Activated CD8-positive, alpha-beta memory T cell treated with anti-CD3 and anti-CD28 coated beads, Interleukin-2, amount 50 U/mL, for 24 hours (primary cell): Measurements from ENCODE around the gene SPIRE1.

Experiments
- DNase-seq: peaks from one replicate; pipeline ENCODE4 v3.0.0-alpha.2; 2020; ENCODE audit errors: extremely low read depth

Gene SPIRE1

DNA sequence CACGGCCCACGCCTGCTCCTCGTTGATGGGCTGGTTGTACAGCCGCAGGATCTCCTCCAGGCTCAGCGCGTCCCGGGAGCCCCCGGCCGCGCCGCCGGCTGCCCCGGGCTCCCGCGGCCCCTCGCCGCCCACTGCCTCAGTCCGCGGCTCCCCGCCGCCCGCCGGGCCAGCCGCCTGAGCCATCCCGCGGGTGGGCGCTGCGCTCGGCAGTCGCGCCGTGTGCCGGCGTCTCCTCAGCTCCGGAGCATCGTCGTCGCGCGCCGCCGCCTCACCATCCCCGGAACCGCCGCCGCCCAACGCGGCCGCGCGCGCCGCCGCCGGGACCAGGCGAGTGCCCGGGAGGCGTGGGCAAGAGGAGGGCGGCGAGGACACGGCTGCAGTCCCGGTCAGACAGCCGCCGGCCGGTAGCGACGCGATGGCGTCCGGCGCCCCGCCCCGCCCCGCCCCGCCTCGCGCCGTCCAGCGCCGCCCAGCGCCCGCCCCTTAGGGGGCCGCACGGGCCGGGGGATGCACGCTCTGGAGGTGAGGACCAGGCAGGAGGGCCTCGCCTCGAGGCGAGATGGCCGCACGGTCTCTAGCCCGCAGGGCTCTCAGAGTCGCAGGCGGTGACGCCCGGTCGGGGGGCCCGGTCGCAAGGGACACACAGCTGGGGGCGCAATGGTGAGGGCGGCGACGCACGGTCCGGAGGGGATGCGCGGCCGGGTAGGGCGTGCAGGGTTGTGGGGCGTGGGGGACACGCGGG lies at the start of gene SPIRE1:
TSS of gene SPIRE1 (minus strand) at position 424 of the 742 bp plus-strand sequence. CDS start at position 183, 241 bp downstream.
- peak; percentile 1 for DNase-seq

DNA sequence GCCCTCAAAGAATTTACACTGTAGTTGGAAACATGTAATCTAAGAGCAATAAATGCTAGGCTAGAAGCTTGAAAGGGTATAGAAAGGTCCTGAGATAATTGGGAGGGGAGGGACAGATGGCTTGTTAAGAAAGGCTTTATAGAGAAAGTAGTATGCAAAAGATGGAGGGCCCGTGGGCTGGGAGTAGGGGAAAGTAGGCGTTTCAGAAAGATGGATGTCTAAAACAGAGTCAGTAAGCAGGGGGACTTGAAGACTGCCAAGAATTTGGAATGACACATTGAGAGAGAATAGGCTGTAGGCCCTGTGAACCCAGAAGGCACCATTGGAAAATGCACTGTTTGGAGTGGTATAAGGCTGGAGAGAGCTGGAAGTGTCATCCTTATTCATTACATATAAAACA lies 45.8 kb upstream of the SPIRE1 start:
- DNase-seq = no peak

DNA sequence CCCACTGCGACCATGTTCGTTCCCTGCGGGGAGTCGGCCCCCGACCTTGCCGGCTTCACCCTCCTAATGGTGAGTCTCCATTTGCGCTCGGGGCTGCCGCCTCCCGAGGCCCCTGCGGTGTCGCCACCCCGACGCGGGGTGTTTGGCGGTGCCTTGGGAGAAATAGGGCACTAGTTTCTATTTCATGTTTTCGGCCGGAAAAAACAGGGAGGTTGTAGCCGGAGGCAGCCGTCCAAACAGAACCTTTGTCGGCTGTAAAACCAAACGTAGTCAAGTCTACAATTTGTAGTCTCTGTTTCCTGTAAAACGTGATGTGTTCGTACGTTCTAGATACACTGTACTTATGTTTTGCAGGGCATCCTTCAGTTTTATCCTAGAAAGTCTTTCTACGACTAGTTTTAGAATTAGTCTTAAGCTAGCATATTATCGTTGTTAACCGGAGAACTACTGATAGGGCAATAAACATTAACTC lies 45.2 kb upstream of the SPIRE1 start:
- no peak for DNase-seq

DNA sequence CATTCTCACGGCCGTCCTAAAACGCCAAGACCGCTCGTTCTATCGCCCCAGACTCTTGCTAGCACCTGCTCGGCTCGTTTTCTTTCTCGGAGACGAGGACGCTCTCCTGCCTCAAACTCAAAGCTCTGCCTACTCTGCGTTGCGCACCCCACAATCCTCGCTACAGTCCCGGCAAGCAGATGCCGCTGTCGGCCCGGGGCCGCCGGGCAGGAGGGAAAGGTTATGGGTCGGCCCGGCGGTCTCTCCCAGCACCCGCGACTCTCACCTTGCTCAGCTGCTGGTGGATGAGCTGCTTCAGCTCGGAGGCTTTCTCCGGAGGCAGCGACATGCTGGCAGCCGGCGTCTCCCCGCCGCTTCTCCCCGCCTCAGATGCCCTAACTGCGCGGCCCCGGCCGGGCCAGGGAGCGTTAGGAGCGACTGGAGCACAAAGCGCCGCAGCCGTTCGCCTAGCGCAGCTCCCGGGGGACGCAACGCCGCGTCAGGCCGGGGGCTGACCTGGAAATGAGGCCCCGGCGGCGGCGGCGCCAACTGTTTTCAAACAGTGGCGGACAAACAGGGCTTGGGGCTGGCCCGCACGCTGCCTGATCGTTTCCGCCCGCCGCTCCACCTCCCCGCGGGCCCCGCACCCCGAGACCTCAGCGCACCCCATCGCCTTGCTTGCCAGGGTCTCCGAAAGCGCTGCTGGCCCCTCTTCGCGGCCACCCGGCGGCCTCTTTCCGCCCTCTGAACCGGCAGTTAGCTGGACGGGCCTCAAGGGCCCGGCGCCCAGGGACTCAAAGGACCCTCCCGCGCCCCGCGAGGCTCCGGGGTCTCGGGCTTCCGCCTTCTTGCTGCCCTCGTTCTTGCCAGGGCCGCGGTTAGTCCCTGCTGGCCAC lies 44.6 kb upstream of the SPIRE1 start, which contains the start of the genes CEP76 and PSMG2:
TSS of gene CEP76 (minus strand) at position 503 of the 875 bp plus-strand sequence. CDS start at position 328, 175 bp downstream.
TSS of gene PSMG2 (plus strand) at position 822 of the 875 bp plus-strand sequence. CDS start 66 bp downstream, outside the sequence.
- DNase-seq = peak; percentile 63

DNA sequence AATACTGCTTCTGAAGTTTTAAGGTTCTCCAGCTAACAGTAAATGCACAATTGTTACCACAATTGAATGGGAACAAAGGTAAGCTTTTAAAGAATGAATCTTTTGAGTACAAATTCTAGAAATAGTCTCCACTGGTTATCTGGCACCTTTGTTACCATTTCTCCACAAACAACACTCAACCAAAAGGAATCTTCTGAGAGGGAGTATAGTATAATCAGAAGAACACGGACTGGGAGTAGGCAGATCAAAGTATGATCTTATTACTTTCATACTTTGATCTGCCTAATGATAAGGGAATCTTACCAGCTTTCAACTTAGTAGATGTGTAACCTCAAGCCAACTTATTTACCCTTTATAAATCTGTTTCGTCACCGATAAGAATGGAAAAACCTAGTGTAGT lies 43.3 kb upstream of the SPIRE1 start:
- no peak for DNase-seq

DNA sequence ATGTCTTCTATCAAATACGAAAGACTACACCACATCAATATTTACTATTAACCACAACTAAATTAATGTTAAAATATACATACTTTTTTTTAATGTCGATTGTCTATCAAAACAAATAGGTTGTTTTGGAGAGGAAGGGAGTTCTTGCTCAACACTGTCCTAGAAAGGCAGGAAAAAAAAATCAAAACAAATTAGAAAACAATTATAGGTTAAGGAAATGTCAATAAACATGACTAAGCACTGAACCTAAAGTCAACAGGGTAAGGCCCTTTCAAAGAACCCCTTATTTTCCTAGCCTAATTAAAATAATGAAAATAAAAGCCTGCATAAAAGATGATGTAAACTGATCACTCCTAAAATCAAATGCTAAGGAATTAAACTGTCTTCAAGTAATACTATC lies 41.8 kb upstream of the SPIRE1 start:
- DNase-seq = no peak

DNA sequence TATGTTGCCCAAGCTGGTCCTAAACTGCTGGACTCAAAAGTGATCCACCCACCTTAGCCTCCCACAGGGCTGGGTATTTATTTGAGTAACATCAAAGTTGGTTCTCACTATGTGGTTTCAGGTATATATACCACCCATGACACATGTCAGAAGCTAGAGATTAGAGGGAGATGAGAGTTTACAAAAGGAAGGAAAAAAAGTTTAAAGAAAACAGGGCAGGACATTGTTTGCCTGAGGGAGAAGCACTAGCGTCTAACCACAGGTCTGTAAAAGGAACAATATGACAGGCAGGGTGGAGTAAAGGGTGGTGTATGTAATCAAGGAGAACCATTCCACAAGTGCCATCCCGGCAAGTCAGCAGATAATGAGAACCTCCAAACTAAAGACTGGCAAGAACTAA lies 36.1 kb upstream of the SPIRE1 start:
- DNase-seq = no peak

DNA sequence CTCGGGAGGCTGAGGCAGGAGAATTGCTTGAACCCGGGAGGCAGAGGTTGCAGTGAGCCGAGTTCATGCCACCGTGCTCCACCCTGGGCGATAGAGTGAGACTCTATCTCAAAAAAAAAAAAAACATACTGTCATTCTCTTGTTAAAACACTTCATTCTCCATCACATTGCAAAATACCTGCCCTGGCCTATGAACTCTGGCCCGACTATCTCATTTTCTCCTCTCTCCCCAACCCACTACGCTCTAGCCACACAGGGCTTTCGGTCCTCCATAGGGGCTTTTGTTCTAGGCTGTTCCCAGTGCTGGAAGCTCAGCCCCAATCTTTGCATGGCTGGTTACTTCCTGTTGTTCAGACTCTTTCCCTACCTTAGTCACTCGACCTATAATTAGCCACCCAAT lies 34.3 kb upstream of the SPIRE1 start:
- DNase-seq = no peak

DNA sequence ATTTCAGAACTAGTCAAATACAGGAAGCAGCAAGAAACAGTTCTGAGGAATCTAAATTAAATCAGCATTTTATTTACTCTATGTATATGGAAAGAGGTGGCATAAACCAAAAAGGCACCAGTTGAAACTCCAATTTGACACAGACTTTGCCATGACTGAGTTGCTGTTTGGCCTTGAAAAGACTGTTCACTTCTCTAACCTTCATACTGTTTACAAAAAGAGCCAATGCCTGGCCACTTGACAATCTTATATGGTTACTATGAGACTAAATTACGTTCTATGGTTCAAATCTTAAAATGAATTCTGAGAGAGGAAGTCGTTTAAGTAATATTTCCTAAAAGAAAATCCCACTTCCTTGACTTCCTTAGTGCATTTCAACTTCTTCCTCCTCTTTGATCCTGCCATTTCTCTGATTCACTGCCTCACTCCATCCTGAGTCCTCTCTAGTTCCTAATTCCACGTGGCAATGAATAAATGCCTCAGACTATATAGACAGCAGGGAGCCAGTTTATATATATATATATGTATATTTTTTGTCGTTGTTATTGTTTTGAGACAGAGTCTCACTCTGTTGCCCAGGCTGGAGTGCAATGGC lies 31.4 kb upstream of the SPIRE1 start:
- no peak for DNase-seq

DNA sequence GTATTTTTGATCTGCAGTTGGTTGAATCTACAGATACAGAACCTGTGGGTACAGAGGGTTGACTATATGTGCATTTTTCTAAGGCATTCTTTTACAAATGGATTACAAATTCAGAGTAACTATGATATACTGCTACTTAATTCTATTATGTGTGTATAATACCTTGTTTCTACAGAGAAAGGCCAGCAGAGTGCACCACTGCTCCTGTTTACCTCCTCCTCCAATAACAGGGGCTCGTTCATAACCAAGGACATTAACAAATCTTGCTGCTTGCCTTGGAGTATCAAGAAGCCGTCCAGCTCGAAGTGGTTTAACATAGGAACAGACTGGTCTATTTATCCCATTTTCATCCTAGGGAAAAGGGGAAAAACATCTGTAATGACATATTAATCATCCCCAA lies 28.2 kb upstream of the SPIRE1 start:
- DNase-seq = no peak

DNA sequence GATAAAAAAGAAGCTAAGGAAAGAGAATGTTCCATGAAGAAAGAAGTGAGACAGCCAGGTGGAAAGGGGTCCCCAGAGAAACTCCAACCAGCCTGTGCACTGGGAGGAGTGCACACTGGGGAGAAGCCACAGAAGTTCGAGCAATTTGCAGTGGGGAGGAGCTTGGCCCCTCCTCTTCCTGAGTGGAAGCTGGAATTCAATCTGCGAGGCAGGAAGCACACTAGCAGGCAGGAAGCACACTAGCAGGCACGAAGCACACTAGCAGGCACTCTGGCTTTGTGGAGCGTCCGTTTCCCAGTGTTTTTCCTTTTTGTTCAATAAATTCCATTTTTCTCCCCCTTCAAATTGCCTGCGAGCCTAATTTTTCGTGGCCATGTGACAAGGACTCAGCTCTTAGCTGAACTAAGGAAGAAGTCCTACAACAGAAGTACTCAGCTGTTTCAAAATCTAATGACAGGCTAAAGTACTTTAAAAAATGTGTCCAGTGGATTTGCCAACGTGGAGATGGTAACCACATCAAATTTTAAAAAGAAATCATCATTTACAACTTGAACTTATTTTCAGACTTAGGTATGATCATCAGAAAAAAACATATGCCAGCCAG lies 21.4 kb upstream of the SPIRE1 start:
- DNase-seq = no peak

DNA sequence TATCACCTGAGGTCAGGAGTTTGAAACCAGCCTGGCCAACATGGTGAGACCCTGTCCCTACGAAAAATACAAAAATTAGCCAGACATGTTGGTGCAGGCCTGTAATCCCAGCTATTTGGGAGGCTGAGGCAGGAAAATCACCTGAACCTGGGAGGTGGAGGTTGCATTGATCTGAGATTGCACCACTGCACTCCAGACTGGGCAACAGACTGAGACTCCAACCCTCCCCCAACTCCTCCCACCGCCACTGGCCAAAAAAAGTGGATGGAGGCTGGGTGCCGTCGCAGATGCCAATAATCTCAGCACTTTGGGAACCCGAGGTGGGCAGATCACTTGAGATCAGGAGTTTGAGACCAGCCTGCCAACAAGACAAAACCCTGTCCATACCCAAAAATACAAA lies 10.1 kb upstream of the SPIRE1 start:
- no peak for DNase-seq

DNA sequence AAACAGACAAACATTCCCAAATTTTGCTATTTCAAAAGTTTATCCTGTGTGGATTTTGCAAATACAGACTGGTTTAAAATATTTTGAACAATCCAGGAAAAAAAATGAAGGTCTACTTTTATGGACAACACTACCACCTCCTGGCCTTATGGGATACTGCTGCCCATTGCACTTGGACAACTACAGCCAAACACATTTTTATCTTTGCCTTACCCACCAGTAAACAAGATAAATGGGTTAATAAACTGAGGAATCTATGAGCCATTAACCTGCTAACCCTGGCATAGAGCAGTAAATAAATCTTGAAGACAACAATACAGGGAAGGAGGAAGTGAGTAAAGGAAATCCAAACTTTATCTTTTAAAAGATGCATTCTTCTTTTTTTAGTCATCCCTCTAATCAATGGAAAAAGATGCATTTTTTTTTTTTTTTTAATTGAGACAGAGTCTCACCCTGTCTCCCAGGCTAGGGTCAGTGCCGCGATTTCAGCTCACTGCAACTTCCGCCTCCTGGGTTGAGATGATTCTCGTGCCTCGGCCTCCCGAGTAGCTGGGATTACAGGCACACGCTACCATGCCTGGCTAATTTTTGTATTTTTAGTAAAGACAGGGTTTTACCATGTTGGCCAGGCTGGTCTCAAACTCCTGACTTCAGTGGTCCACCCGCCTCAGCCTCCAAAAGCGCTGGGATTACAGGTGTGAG lies 2.1 kb upstream of the SPIRE1 start:
- DNase-seq = no peak

DNA sequence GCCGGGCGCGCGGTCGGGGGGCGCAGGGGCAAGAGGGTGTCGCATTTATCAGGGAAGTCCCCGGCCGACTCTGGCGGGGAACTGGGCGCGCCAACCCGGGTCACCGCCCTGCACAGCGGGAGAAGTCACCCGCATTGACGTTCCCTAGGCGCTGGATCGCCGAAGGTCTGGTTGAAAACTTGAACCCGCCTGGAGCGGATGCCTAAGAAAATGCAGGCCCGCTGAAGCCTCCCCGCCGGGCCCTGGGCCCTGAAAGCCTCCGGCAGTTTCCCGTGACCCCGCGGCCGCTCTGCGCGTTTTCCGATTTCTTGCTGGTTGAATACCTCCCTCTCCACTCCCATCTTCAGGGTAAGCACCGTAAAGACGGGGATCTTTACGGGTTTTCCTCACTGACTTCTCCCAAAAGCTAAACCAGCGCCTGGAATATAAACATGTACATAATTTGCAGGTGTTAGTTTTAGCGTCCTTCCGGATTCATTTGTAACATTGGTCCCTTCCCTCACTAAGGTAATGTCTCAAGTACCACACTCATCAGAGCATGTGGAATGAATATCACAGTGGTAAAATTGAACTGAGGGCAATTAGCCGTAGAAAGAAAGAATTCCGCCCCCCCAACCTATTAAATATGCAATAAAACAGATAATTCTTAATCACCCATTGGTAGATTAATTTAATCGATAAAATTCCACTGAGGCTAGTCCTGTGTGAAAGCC lies 675 bp upstream of the SPIRE1 start:
- no peak for DNase-seq

DNA sequence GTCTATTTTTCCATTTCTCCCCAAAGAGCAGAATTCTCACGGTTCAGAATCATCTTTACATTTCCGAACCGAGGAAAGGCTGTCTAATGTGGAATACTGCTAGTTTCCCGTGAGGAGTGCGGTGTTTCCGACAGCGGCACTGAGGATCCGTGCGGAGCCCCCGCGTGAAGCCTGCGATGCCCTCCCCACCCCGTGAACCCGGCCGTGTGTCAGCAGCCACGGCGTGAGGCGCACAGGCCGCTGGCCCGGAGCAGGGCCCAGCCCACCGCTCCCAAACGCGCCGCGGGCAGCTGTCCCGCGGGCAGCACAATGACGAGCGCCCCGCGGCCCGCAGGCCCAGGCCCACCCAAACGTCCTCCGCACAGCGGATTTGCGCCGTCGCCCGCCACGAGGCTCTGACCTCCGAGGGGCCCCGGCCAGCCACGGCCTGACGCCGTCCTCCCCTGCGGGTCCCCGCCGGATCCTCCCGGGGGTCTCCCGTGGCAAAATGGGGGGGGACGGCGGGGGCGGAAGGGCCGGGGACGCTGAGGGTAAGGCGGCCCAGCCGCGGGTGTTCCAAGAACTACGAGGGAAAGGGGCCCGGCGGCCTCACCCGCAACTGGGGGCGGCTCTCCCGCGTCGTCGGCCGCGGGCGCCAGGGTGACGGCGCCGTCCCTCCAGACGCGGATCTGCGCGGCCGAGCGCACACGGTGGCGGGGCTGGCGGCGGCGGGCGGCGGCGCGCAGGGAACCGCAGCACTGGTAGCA lies 796 bp downstream of the SPIRE1 start:
- DNase-seq = no peak

DNA sequence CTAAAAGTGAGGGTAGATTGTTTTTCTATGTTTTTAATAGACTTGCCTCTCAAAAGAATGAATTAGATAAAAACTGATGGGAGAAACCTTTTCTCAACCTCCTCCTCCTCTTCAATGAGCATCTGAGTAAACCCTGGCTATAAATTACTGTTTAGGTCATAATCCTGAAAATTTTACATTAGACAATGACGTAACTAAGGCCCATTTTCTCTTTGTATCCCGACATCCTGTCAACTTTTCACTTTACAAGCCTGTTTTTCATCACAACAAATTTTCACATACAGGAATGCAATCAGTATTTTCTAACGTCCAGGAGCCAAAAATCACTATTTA lies 1.3 kb downstream of the SPIRE1 start:
- DNase-seq = no peak

DNA sequence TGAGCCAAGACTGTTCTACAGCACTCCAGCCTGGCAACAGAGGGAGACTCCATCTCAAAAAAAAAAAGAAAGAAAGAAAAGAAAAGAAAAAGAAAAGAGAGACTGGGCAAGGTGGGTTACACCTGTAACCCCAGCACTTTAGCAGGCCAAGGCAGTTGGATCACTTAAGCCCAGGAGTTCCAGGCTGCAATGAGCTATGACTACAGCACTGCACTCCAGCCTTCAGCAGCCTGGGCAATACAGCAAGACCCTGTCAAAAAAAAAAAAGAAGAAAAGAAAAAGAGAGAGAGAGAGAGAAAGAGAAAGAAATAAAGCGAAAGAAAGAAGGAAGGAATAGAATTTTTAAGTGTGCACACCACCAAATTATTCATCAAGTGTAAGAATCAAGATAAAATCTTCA lies 2.9 kb downstream of the SPIRE1 start:
- no peak for DNase-seq

DNA sequence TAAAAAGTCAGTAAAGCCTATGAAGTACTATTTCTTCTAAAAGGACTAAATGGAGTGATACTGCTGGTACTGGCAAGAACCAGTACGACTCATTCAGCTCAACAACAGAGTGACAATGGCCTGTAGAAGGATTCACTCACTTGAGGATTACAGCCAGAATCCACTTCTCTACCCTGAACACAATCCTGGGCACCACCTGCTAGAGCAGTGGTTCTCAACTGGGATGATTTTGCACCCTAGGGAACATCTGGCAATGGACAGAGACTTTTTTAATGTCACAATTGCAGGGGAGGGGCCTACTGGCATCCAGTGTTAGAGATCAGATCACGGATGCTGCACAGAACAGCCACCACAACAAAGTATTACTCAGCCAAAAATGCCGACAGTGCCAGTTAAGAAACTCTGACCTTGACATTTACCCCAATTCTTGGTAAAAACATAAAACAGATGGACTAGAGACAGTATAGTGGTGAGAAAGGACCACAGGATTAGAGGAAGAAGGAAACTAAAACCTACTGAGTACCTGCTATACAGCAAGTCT lies 5.0 kb downstream of the SPIRE1 start:
- no peak for DNase-seq

DNA sequence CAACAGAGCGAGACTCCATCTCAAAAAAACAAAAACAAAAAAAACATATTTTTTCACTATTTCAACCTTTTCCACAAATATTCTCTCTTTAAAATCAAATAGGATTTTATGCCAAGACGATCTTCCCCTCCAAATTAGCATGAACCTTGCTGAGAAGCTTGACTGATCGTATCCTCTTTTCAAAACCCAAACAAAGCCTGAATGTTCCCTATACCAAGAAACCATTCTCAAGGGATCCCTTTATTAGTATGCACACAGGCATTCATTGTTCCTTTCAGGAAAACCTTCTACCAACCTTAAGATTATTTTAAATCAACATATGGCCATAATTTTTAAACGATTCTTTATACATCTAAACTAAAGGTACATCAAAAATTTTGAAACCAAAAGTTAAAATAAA lies 6.3 kb downstream of the SPIRE1 start:
- no peak for DNase-seq

DNA sequence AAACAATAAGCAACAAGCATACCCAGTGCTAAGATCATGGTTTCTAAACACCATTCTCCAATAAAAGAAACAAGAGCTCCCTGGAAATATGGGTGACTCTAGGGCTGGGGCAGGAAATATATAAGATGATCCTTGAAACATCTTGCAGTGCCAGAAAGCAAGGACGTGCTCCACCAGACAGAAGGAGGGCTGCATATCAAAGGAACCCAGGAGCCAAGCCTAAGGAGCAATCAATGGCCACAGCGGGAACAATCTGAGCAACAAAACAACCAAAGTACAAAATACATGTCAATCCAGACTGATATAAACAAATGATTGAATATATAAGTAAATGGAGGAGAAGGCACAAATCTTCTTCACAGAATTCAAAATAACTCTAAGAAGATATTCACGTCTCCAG lies 10.1 kb downstream of the SPIRE1 start:
- no peak for DNase-seq
